GM12878 (cell line): Measurements from ENCODE around the gene FARS2. TPM values are rescaled to one million over a fixed set of nuclear protein-coding genes. Genes with fewer than 3 reads are reported as not detected.

Experiments used
- ATAC-seq: fragments of 200-7000 bp; cut with Tn5 transposase; 3 replicates; pipeline ENCODE4 v1.9.1; 2020; ENCODE audit warnings: mild to moderate bottlenecking, moderate library complexity
- BruUV-seq: library from RNA; stranded (reverse); fragments of 400-500 nt; replicated peaks from 2 replicates; lab custom pipeline; 2021; lab: Mats Ljungman, UMichigan
- CTCF ChIA-PET: fragments of 300-600 bp; sonication (Branson Sonifier 250); formaldehyde crosslinking; extraction: SDS; loops from one replicate; lab custom pipeline; 2021; ENCODE audit warnings: inconsistent platforms; lab: Yijun Ruan, JAX
- POLR2A ChIA-PET: fragments of 350-600 bp; formaldehyde crosslinking; extraction: SDS; loops from one replicate; lab custom pipeline; 2021; ENCODE audit warnings: inconsistent platforms; lab: Charles Lee
- RAD21 ChIA-PET: fragments of 300-600 bp; sonication (Branson Sonifier 250); formaldehyde crosslinking; loops from one replicate; lab custom pipeline; 2023; ENCODE audit warnings: antibody characterized with exemption; ENCODE audit not compliant: unreplicated experiment; lab: Charles Lee
- SMC1A ChIA-PET: fragments of 300-600 bp; sonication (Branson Sonifier 250); formaldehyde crosslinking; loops from one replicate; lab custom pipeline; 2023; ENCODE audit not compliant: unreplicated experiment, uncharacterized antibody; lab: Charles Lee
- DNase-seq: peaks from one replicate; pipeline ENCODE4 v3.0.0-alpha.2; 2011; ENCODE audit warnings: low read depth, low spot score
- FAIRE-seq: peaks from 3 replicates; lab custom pipeline; 2011; peaks lifted over from hg19 to GRCh38; lab: Jason Lieb, UNC
- H2AFZ ChIP-seq: 2 replicates; pipeline ENCODE4 v1.6.0; 2011; ENCODE audit warnings: low read depth, low read length, control low read depth; ENCODE audit not compliant: control insufficient read depth
- H3K27ac ChIP-seq: 2 replicates; pipeline ENCODE4 v1.5.1; 2011; ENCODE audit warnings: control low read depth; ENCODE audit not compliant: control insufficient read depth, insufficient read depth
- H3K27me3 ChIP-seq, 2 experiments: replicated peaks in 1 of 2; 2 replicates each; pipeline versions ENCODE4 v1.6.0 to v1.6.1; 2011; ENCODE audit warnings: low read length in 1 of 2; ENCODE audit not compliant: control insufficient read depth in 2 of 2, insufficient read depth in 2 of 2
- H3K36me3 ChIP-seq, 2 experiments: 2 replicates each; pipeline ENCODE4 v1.5.1; 2011; ENCODE audit warnings: low read length in 1 of 2; ENCODE audit not compliant: control insufficient read depth in 2 of 2, insufficient read depth in 2 of 2
- H3K4me1 ChIP-seq: 2 replicates; pipeline ENCODE4 v1.6.1; 2011; ENCODE audit warnings: mild to moderate bottlenecking, low read length, moderate library complexity, mixed read lengths; ENCODE audit not compliant: control insufficient read depth, insufficient read depth
- H3K4me2 ChIP-seq: 2 replicates; pipeline ENCODE4 v1.6.0; 2011; ENCODE audit warnings: control low read depth; ENCODE audit not compliant: control insufficient read depth, insufficient read depth
- H3K4me3 ChIP-seq: fragments of 200-600 bp; sonication (generic); 2 replicates; pipeline ENCODE4 v1.5.1; 2016
- H3K79me2 ChIP-seq: 2 replicates; pipeline ENCODE4 v1.6.0; 2011; ENCODE audit warnings: low read length; ENCODE audit not compliant: control insufficient read depth, insufficient read depth
- H3K9ac ChIP-seq: 2 replicates; pipeline ENCODE4 v1.8.0; 2011; ENCODE audit warnings: low read length, control low read depth, mixed read lengths; ENCODE audit not compliant: control insufficient read depth, insufficient read depth
- H3K9me3 ChIP-seq: replicated peaks from 3 replicates; pipeline ENCODE4 v1.5.1; 2011; ENCODE audit warnings: mild to moderate bottlenecking, low read length; ENCODE audit not compliant: control insufficient read depth, insufficient read depth
- H4K20me1 ChIP-seq: 2 replicates; pipeline ENCODE4 v1.6.0; 2011; ENCODE audit not compliant: control insufficient read depth, insufficient read depth
- BMI1 ChIP-seq: fragments of 450-650 bp; IDR thresholded peaks from 2 replicates; pipeline ENCODE4 v1.6.1; 2016; ENCODE audit warnings: mild to moderate bottlenecking, moderate library complexity, borderline replicate concordance
- IKZF2 ChIP-seq, 2 experiments: fragments of 450-650 bp; IDR thresholded peaks; 2 replicates each; pipeline ENCODE4 v1.6.1; 2017; ENCODE audit warnings: mild to moderate bottlenecking in 2 of 2, moderate library complexity in 2 of 2
- KLF5 ChIP-seq: fragments of 450-650 bp; IDR thresholded peaks from 2 replicates; pipeline ENCODE4 v1.6.1; 2014; ENCODE audit warnings: mild to moderate bottlenecking; ENCODE audit not compliant: partially characterized antibody
- NFYA ChIP-seq: IDR thresholded peaks from 2 replicates; pipeline ENCODE4 v1.6.1; 2011; ENCODE audit warnings: low read depth, mild to moderate bottlenecking, low read length, improper control_type of control experiment, borderline replicate concordance
- RBBP5 ChIP-seq: fragments of 200-600 bp; sonication (generic); conservative IDR thresholded peaks from 2 replicates; pipeline ENCODE4 v1.6.1; 2016
- REST ChIP-seq: IDR thresholded peaks from 2 replicates; pipeline ENCODE4 v1.6.1; 2012; ENCODE audit warnings: mild to moderate bottlenecking, low read depth, low read length
- STAT1 ChIP-seq: fragments of 450-650 bp; conservative IDR thresholded peaks from 2 replicates; pipeline ENCODE4 v1.6.1; 2014; ENCODE audit warnings: antibody characterized with exemption, mild to moderate bottlenecking
- WGBS: methylation state at CpG from one replicate; pipeline ENCODE4 v1.1.6; 2016; ENCODE audit warnings: low lambda C conversion rate; ENCODE audit not compliant: insufficient replicate concordance, insufficient coverage; ENCODE audit errors: missing lambda C conversion rate; 5-methylcytosine and 5-hydroxymethylcytosine counted together
- in situ Hi-C: fragments of 300-500 bp; cut with MboI; formaldehyde crosslinking; loops from 9 replicates; pipeline ENCODE4 v1.14.3; 2018; ENCODE audit warnings: mixed read lengths
- intact Hi-C: fragments of 100-400 bp; cut with micrococcal nuclease; formaldehyde crosslinking; loops from one replicate; pipeline ENCODE4 v1.14.2; 2022; ENCODE audit not compliant: unreplicated experiment
- polyA plus RNA-seq, 11 experiments: library from polyadenylated mRNA; depleted of rRNA in 4 of 11; unstranded in 6 of 11; stranded (reverse) in 5 of 11; fragments of >200 nt; fragmentation: Nextera tagmentation in 4 of 11; fragmentation: Illumina TruSeq in 1 of 11; extraction: Ambion mirVana in 4 of 11; extraction: Trizol in 1 of 11; gene quantifications; 1 replicate in 1 of 11; 2 replicates in 10 of 11; pipeline versions ENCODE4 v1.2.1 to v1.2.3, GENCODE V29; 2011 to 2016; ENCODE audit warnings: inconsistent platforms in 2 of 11, missing spikeins in 2 of 11, low read depth in 1 of 11
- total RNA-seq, 4 experiments: library from RNA; depleted of rRNA in 3 of 4; stranded (reverse); fragments of >200 nt in 3 of 4; fragmentation: Illumina TruSeq in 1 of 4; extraction: Trizol in 1 of 4; gene quantifications; 2 replicates each; pipeline versions ENCODE4 v1.2.1 to v1.2.3, GENCODE V29; 2013 to 2021

The FARS2 gene
- total and polyA plus RNA-seq, 10 of the 15 experiments (the other 5 are each of a cell fraction or from before 2014, with no cell fraction given), result 16.8 to 46.7 (median 25.6) TPM

DNA sequence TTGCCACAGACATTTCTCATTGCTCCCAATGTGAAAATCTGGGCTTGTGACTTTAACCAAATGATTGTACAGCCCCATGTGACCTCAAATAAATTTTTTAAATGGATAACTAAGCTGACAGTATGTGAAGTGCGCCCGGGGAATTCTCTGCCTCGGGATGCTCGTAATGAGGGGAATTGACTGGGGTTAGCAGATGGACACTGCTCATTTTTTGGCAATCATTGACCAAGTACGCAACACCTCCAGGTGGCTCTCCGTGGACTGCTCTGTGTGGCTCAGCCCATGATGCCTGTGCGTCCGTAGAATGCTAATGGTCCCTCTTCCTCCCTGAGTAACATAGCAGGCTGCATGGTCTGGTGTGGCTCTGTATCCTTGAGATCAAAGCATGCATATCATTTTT, 42.4 kb downstream of the FARS2 start:
- in situ Hi-C loops (no loop called here), intact Hi-C loops (loop anchor here (1.0 kb wide), 4 partner anchors 43 to 160 kb away; partner anchors contain the start of gene LYRM4)
- H3K4me2 ChIP-seq, result peak overlapping the region; percentile 74
- ChIA-PET SMC1A (interaction anchor here (0.6 to 4.3 kb wide), 31 partner anchors 9 to 208 kb away, joined by 3 to 61 read pairs (median 8); partner anchors contain the start of genes FARS2 and LYRM4), POLR2A (interaction anchor here (0.5 to 0.8 kb wide), 2 partner anchors 21 to 43 kb away, joined by 3 to 4 read pairs; partner anchors contain the start of genes FARS2 and LYRM4), CTCF (interaction anchor here (0.7 to 6.7 kb wide), 37 partner anchors 9 to 177 kb away, joined by 3 to 198 read pairs (median 5); partner anchors contain the start of gene FARS2), RAD21 (interaction anchor here (0.8 to 5.4 kb wide), 14 partner anchors 9 to 163 kb away, joined by 3 to 77 read pairs (median 13); partner anchors contain the start of genes FARS2 and LYRM4)
- no peak for TF ChIP-seq KLF5
- peak overlapping the region; percentile 55; the same call in 1 of the 2 replicates for H3K4me3 ChIP-seq
- no peaks in the 10 kb centered on the region for H4K20me1 ChIP-seq
- WGBS, result 93% methylated on average over 8 of the region's 8 CpGs
- H3K27me3 ChIP-seq, result no peaks in the 10 kb centered on the region
- no peak overlapping the region for H3K27ac ChIP-seq
- peak overlapping the region; percentile 34; the same call in 1 of the 2 replicates for H2AFZ ChIP-seq
- no peak for FAIRE-seq
- H3K9me3 ChIP-seq, result no peaks in the 10 kb centered on the region; the same call in 2 of the 3 replicates
- no peak for ATAC-seq
- H3K9ac ChIP-seq, result no peak overlapping the region
- no TSS peak for BruUV-seq
- no peak for DNase-seq
- peaks cover 2% of the 10 kb centered on the region for H3K79me2 ChIP-seq
- peaks cover 0 to 4% of the 10 kb centered on the region in 2 experiments; a peak in 1 of 4 replicates for H3K36me3 ChIP-seq
- peaks cover 17% of the 10 kb centered on the region for H3K4me1 ChIP-seq

GRCh38 chr6:5305968-5306626, 44.8 kb downstream of the FARS2 start:
- H4K20me1 ChIP-seq, result no peaks in the 10 kb centered on the region
- POLR2A ChIA-PET, result no interaction called here
- WGBS, result 59% methylated on average over 5 of the region's 5 CpGs
- FAIRE-seq (no peak), DNase-seq (no peak), ATAC-seq (no peak)
- H3K79me2 ChIP-seq, result peaks cover 2% of the 10 kb centered on the region
- no peak overlapping the region for H3K4me3 ChIP-seq
- H3K27me3 ChIP-seq, result no peaks in the 10 kb centered on the region
- H2AFZ ChIP-seq, result no peak overlapping the region
- in situ Hi-C loops (loop anchor here (5.0 kb wide), 1 partner anchor 164 kb away; no protein-coding TSS in a partner anchor), intact Hi-C loops (no loop called here)
- SMC1A ChIA-PET, result interaction anchor here (1.0 to 2.2 kb wide), 7 partner anchors 16 to 164 kb away, joined by 3 to 6 read pairs (median 4); no protein-coding TSS in a partner anchor
- RAD21 ChIA-PET, result interaction anchor here (5.4 kb wide), 1 partner anchor 162 kb away, joined by 77 read pairs; no protein-coding TSS in a partner anchor
- H3K27ac ChIP-seq, result no peak overlapping the region
- H3K4me1 ChIP-seq, result peaks cover 17% of the 10 kb centered on the region
- CTCF ChIA-PET, result interaction anchor here (1.0 to 6.7 kb wide), 8 partner anchors 11 to 162 kb away, joined by 3 to 198 read pairs (median 4); no protein-coding TSS in a partner anchor
- no peak overlapping the region for H3K4me2 ChIP-seq
- no peaks in the 10 kb centered on the region; the same call in 2 of the 3 replicates for H3K9me3 ChIP-seq
- no TSS peak for BruUV-seq
- H3K36me3 ChIP-seq, result peaks cover 0 to 4% of the 10 kb centered on the region in 2 experiments; a peak in 1 of 4 replicates
- TF ChIP-seq NFYA (no peak), REST (no peak), RBBP5 (no peak), STAT1 (no peak), IKZF2 (IDR thresholded peaks at IDR 0.05) (no peak), BMI1 (no peak)
- H3K9ac ChIP-seq, result no peak overlapping the region
